HS-27A (cell line): ENCODE results near the gene ZNF316.

Experiments used
- DNase-seq: peaks from one replicate; pipeline ENCODE4 v3.0.0-alpha.2; 2012; ENCODE audit warnings: low read depth, missing footprints

The ZNF316 gene

DNA sequence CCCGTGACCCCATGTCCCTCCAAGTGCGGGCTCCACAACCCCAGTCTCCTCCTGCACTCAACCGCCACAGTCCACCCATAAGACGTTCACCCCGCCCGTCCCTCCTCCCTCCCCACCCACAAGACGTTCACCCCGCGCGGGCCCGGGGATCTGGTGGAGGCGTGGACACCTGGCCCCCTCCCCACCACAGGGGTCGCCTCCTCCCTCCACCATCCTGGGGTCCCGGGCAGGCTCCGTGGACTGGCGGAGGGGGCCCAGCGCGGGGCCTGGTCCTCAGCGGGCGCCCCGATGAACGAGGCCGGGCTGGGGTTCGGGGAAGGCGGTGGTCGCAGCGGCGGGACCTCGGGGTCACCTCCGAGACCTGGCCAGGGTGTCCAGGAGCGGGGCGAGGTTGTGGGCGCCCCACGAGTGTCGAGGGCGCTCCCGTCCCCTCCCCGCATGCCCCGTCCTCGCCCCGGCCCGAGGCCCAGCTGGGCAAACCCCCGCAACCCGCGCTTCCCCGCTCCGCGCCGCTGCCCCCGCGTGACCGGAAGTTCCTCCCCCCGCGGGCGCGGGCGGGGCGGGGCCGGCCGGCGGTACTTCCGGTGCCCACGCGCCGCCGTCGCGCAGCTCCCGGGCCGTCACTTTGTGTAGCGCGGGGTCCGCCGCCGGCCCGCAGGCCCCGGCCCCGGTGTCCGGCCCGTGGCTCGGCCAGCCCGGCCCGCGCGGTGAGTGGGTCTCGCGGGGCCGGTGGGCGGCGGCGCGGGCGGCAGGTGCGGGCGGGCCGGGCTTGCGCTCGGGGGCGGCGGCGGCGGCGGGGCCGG lies at the start of gene ZNF316:
Gene ZNF316 (plus strand): TSS at position 578 of the 803 bp plus-strand sequence. CDS start 5,092 bp downstream, outside the sequence.
- DNase-seq, result no peak

DNA sequence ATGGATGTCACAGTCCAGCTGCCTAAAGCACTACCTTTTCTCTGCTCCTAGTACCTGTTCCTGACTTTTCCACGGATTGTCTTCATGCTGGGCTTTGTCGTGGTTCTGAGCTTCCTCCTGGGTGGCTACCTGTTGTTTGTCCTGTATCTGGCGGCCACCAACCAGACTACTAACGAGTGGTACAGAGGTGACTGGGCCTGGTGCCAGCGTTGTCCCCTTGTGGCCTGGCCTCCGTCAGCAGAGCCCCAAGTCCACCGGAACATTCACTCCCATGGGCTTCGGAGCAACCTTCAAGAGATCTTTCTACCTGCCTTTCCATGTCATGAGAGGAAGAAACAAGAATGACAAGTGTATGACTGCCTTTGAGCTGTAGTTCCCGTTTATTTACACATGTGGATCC lies 48.6 kb upstream of the ZNF316 start:
- DNase-seq, result no peak

DNA sequence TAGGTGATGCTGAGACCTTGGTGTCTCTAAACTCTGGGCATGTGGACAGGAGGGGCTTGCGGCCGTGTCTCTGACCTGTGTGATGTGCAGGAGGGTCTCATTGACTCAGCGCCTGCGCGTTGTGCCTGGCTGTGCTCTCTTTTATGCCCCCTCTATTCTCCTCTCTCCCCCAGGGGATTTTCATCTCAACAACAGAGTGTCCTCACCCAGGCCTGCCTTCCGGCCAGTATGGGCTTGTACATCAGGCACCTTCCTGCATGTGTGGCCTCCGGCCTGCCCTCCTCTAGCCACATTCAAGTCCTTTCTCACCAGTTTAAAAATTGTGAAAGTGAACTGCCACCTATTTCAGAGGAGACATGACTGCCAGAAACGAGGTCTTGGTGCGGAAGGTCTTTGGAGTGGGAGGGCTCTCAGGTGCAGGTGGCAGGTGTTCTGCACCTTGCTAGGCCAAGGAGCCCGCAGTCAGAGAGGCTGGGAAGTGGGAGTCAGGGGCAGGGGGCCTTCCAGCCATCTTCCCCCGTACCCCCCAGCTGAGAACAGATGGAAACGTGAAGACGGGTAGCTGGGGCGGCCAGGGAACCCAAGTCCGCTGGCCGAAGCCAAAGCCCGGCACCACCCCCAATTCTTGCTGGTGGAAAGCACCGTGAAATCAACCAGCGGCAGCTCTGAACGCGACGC lies 47.8 kb upstream of the ZNF316 start:
- DNase-seq, result no peak

DNA sequence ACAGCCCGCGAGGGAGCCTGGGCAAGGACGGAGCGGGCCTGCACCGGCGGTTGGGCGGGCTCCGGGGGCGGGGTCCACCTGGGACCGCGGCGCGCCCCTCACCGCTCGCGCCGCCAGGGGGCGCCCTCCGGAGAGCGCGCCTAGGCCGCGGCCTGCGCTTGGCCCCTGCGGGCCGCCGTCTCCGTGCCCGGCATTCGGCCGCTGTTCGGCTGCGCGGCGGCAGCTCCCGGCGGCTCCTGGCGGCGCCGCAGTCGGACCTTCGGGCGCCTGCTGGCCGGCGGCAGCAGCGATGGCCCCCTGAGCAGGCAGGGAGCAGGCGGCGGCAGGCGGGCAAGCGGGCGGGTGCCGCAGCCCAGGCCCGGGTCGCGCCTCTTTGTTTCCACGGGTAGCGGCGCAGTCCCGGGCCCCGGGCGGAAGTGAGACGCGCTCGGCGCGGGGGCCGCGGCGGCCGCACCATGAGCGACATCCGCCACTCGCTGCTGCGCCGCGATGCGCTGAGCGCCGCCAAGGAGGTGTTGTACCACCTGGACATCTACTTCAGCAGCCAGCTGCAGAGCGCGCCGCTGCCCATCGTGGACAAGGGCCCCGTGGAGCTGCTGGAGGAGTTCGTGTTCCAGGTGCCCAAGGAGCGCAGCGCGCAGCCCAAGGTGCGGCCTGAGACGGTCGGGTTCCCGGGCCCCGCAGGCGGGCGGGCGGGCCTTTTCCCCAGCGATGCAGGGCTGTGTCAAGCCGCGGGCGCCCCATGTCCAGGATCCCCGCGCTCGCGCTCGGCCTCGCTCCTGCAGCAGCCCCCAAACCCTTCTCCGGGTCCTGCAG lies 47.1 kb upstream of the ZNF316 start, which contains the start of gene INTS15:
Gene INTS15 (plus strand): TSS at position 193 of the 816 bp plus-strand sequence. CDS start 263 bp downstream, at position 456.
- DNase-seq, result peak; percentile 5

GRCh38 chr7:6590645-6591110 lies 46.4 kb upstream of the ZNF316 start:
- no peak for DNase-seq

GRCh38 chr7:6600093-6600492 lies 37.0 kb upstream of the ZNF316 start:
- DNase-seq, result no peak

- no peak for DNase-seq
These were observed 32.7 kb upstream of the ZNF316 start for GRCh38 chr7:6604458-6604857.

GRCh38 chr7:6606866-6607583 lies 30.1 kb upstream of the ZNF316 start:
- no peak for DNase-seq

DNA sequence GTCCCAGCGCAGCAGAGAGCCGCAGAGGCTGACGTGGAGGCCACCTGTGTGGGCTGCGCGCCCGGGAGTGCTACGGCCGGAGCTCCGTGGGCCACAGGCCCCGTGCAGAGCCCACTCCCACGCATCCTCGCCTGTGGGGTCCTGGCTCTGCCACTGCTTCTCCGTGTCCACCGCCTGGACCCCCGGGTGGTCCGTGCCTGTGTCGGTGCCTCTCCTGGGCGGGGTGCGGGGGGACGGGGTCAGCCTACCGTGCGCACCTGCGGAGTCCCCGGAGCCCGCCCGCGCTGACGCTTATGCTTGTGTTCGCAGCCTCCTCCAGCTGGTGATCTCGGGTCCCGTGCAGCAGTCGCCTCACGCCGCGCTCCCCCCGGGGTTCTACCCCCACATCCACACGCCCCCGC lies 29.5 kb upstream of the ZNF316 start:
- no peak for DNase-seq

GRCh38 chr7:6608081-6608480 lies 29.0 kb upstream of the ZNF316 start:
- no peak for DNase-seq

GRCh38 chr7:6608794-6609193 lies 28.3 kb upstream of the ZNF316 start:
- no peak for DNase-seq

- DNase-seq, result no peak
These were observed 24.3 kb upstream of the ZNF316 start for GRCh38 chr7:6612819-6613218.

GRCh38 chr7:6613706-6614105 lies 23.4 kb upstream of the ZNF316 start:
- no peak for DNase-seq

- no peak for DNase-seq
These were observed 22.0 kb upstream of the ZNF316 start, which contains the start of gene ZNF853 for GRCh38 chr7:6614953-6615722. TSS of gene ZNF853 (plus strand) at chr7:6615610. CDS start at chr7:6616175, 565 bp downstream.

DNA sequence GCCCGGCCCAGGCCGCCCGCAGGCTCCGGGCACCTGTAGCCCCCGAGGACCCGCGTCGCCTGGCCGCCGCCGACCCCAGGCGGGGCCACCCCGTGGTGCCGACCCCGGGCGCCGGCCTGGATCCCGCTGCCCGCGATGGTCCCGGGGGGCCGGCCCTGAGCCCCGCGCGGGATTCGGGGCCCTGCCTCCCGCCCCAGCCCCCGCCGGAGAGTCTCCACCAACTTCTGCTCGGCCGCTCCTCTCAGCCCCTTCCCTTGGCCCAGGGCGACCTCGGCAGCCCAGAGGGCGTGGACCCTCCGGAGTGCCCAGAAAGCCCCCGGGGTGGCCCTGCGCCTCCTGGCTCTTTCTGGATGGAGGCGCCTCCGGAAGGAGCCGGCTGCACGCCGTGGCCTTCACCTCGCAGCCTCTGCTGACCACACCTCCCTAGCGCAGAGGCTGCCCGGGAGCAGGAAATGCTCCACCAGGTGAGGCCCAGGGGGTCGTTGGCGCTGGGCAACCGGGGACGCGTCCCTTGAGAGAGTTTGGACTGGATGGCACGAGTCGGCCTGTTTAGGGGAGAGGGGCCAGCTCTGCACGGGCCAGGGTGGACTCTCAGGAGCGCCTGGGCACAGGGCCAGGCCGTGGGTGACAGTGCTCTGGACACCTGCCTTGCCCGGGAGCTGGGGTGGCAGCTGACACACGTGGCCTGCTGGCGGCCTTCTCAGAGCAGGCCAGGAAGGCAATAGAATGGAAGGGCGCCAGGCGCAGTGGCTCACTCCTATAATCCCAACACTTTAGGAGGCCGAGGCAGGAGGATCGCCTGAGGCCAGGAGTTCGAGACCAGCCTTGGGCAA lies 21.2 kb upstream of the ZNF316 start:
- no peak for DNase-seq

GRCh38 chr7:6616854-6617643 lies 20.1 kb upstream of the ZNF316 start:
- no peak for DNase-seq

DNA sequence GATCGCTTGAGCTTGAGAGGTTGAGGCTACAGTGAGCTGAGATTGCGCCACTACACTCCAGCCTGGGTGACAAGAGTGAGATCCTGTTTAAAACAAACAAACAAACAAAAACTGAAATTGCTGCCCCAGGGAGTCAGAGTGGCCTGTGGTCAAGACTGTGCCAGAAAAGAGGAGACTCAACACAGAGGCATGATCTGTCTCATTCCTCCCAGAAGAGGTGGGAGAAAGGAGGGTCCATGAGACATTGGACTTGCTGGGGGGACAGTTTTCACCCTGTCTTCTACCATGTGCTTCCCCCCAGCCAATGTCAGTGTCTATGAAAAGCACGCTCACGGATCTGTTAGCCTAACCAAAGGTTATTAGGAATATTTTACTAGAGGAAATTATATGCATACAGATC lies 18.5 kb upstream of the ZNF316 start:
- no peak for DNase-seq

DNA sequence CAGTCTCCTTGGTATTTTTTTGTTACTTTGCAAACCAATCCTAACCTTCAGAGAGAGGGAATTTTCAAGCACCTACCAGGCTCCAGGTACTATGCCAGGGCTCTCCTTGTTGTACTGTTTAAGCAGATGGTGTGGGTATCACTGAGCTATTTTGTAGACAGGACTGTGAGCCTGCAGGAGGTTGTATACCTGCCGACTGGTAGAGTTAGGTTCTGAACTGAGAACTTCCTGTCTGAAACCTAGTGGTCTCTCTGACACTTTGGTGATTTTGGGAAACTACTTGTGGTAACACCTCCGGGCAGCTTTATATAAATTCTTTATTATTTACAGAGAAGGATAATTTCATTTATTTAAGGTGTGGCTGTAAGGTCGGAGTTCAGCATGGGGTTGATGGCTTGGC lies 17.2 kb upstream of the ZNF316 start:
- no peak for DNase-seq
